WTC11 (cell line): Measurements from ENCODE around the gene CD247.

ENCODE experiments used
- CREM ChIP-seq: sonication (generic); formaldehyde crosslinking; IDR thresholded peaks from 2 replicates; pipeline ENCODE4 v1.8.1; 2022; ENCODE audit warnings: mild to moderate bottlenecking, missing genetic modification reagents, moderate library complexity
- CTCF ChIP-seq: fragments of 200-600 bp; IDR thresholded peaks from 2 replicates; pipeline ENCODE4 v1.8.0; 2022; ENCODE audit warnings: antibody characterized with exemption
- FOXP1 ChIP-seq: sonication (generic); formaldehyde crosslinking; IDR thresholded peaks from 2 replicates; pipeline ENCODE4 v1.8.0; 2022; ENCODE audit warnings: missing genetic modification reagents, mild to moderate bottlenecking, moderate library complexity, borderline replicate concordance
- IRF1 ChIP-seq: sonication (generic); formaldehyde crosslinking; IDR thresholded peaks from 2 replicates; pipeline ENCODE4 v1.8.0; 2023; ENCODE audit warnings: missing genetic modification reagents
- IRF2 ChIP-seq: sonication (generic); formaldehyde crosslinking; IDR thresholded peaks from 2 replicates; pipeline ENCODE4 v1.8.0; 2022; ENCODE audit warnings: low read depth, missing genetic modification reagents, borderline replicate concordance
- JUN ChIP-seq: sonication (generic); formaldehyde crosslinking; IDR thresholded peaks from 2 replicates; pipeline ENCODE4 v1.8.0; 2023; ENCODE audit warnings: mild to moderate bottlenecking, missing genetic modification reagents
- KAT7 ChIP-seq: sonication (generic); formaldehyde crosslinking; IDR thresholded peaks from 2 replicates; pipeline ENCODE4 v1.8.1; 2023; ENCODE audit warnings: missing genetic modification reagents, mild to moderate bottlenecking, borderline replicate concordance
- MLX ChIP-seq: sonication (generic); formaldehyde crosslinking; IDR thresholded peaks from 2 replicates; pipeline ENCODE4 v1.8.1; 2023; ENCODE audit warnings: mild to moderate bottlenecking, missing genetic modification reagents, moderate library complexity
- MYBL2 ChIP-seq: sonication (generic); formaldehyde crosslinking; IDR thresholded peaks from 2 replicates; pipeline ENCODE4 v1.8.1; 2023; ENCODE audit warnings: mild to moderate bottlenecking, moderate library complexity, missing genetic modification reagents
- RELA ChIP-seq: sonication (generic); formaldehyde crosslinking; IDR thresholded peaks from 2 replicates; pipeline ENCODE4 v1.8.1; 2022; ENCODE audit warnings: missing genetic modification reagents, mild to moderate bottlenecking, borderline replicate concordance
- SP1 ChIP-seq: sonication (generic); formaldehyde crosslinking; conservative IDR thresholded peaks from 2 replicates; pipeline ENCODE4 v1.8.1; 2022; ENCODE audit warnings: missing genetic modification reagents
- TEAD4 ChIP-seq: sonication (generic); formaldehyde crosslinking; IDR thresholded peaks from 2 replicates; pipeline ENCODE4 v1.8.0; 2022; ENCODE audit warnings: mild to moderate bottlenecking, missing genetic modification reagents
- ZNF396 ChIP-seq: fragments of 250-450 bp; sonication (Bioruptor Pico); IDR thresholded peaks from 2 replicates; pipeline ENCODE4 v1.8.0; 2021; ENCODE audit warnings: mild to moderate bottlenecking, moderate library complexity, borderline replicate concordance

GRCh38 chr1:167524651-167525050 is 6.3 kb upstream of the CD247 start:
- TF ChIP-seq SP1 (CRISPR knock-in tag) (no peak), CTCF (no peak), IRF1 (no peak), ZNF396 (no peak), JUN (CRISPR knock-in tag) (no peak), TEAD4 (CRISPR knock-in tag) (no peak), MYBL2 (CRISPR knock-in tag) (no peak), CREM (CRISPR knock-in tag) (no peak), FOXP1 (CRISPR knock-in tag) (no peak), IRF2 (CRISPR knock-in tag) (no peak), MLX (CRISPR knock-in tag) (no peak), KAT7 (CRISPR knock-in tag) (no peak), RELA (CRISPR knock-in tag) (no peak)
